Measurements from ENCODE around the gene AP5B1.
A peak's percentile ranks its signal among the peaks of the same experiment; 100 is the strongest.

AP5B1 gene

DNA sequence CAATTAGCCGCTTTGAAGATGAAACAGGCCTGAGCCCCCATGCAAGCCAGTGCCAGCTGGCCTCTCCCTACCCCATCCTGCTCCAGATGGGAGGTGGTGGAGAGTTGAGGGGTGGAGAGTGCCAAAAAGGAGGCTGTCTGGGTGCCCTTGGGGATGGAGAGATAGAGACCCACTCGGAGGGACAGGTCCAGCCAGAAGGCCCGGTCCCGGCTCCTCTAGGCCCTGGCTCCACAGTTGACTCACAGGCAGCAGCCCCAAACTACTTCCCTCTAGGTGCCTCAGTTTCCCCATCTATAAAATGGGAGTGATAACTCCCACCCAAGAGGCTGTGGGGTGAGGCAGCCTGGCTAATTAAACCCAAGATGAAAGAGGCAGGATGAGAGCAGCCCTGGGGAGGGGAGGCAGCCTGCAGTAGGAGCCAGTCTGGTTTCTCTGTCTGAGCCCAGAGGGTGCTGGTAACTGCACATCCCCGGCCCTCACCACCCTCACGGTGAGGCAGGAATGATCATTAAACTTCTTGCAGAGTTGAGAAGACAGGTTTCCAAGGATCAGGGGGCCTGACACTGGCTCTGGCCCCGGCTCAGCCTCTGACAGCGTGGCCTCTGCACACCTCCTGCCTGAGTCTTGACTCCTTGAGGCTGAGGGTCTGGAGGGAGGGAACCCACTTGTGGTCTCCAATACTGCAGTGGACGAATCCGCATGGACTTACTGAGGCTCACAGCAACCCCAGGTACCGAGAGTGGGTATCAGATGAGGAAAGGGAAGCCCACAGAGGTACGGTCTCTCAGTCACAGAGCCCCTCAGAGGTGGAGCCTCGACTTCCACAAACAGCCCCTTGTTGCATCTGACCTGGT is 1.4 kb upstream of the AP5B1 start:
- DNase-seq (ENCODE audit: low read depth, low spot score) = no peak
- H3K9me3 ChIP-seq (ENCODE audit: control insufficient read depth, insufficient read depth, low read length) = no peaks in the 10 kb centered on the region
- peaks cover 13% of the 10 kb centered on the region; the same call in 1 of the 2 replicates for H3K27me3 ChIP-seq (ENCODE audit: control insufficient read depth, insufficient read depth, low read length)
- no peak overlapping the region for H3K4me3 ChIP-seq (ENCODE audit: low read length)
- no peak overlapping the region for H3K27ac ChIP-seq (ENCODE audit: low read length)
- H3K4me1 ChIP-seq (ENCODE audit: control insufficient read depth, insufficient read depth, low read length) = peaks cover 8% of the 10 kb centered on the region
- peaks cover 7% of the 10 kb centered on the region; the same call in 1 of the 2 replicates for H3K36me3 ChIP-seq (ENCODE audit: control insufficient read depth, insufficient read depth, low read length)
- WGBS (ENCODE audit: insufficient coverage, insufficient read length) = no CpG with 5 or more reads among the region's 13 CpGs

DNA sequence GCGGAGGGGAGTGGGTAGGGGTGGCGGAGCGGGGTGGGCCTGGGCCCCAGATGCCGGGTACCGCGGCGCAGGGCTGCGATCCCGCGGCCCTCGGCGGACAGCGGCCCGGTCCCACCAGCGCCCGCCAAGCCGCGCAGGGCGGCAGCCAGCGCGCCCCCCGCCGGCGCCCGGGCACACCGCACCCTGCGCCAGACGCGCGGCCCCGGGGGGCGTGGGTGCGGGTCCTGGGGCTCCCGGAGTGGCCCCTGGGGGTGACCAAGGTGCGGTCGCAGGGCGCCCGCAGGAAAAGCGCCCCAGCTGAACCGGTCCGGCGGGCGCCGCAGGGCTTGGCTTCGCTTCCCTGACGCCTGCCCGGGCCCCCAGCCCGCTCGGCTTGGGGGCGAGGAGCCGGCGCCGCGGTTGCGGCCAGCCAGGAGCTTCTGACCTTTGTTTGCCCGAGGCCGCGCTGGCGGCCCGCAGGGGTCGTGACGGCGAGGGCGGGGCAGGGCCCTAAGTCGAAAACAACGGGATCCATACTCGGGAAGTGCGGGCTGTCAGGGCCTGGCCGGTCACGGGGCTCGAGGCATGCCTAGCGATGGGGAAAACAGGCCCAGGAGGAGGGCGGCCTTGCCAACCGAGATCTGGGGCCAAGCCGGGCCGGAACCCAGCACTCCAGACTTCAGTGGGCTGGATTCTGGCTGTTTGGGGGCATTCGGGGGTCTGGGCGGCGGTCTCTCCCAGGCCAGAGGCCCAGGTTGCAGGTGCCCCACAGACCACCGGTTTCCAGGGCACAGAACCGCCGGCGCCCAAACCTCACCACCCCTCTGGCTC is 581 bp upstream of the AP5B1 start:
- no CpG with 5 or more reads among the region's 83 CpGs for WGBS (ENCODE audit: insufficient coverage, insufficient read length)
- no peak overlapping the region for H3K27ac ChIP-seq (ENCODE audit: low read length)
- H3K36me3 ChIP-seq (ENCODE audit: control insufficient read depth, insufficient read depth, low read length) = peaks cover 7% of the 10 kb centered on the region; the same call in 1 of the 2 replicates
- no peak for DNase-seq (ENCODE audit: low read depth, low spot score)
- H3K9me3 ChIP-seq (ENCODE audit: control insufficient read depth, insufficient read depth, low read length) = no peaks in the 10 kb centered on the region
- peaks cover 8% of the 10 kb centered on the region for H3K4me1 ChIP-seq (ENCODE audit: control insufficient read depth, insufficient read depth, low read length)
- peak overlapping the region; percentile 66; the same call in 1 of the 2 replicates for H3K4me3 ChIP-seq (ENCODE audit: low read length)
- H3K27me3 ChIP-seq (ENCODE audit: control insufficient read depth, insufficient read depth, low read length) = peaks cover 10% of the 10 kb centered on the region; the same call in 1 of the 2 replicates

DNA sequence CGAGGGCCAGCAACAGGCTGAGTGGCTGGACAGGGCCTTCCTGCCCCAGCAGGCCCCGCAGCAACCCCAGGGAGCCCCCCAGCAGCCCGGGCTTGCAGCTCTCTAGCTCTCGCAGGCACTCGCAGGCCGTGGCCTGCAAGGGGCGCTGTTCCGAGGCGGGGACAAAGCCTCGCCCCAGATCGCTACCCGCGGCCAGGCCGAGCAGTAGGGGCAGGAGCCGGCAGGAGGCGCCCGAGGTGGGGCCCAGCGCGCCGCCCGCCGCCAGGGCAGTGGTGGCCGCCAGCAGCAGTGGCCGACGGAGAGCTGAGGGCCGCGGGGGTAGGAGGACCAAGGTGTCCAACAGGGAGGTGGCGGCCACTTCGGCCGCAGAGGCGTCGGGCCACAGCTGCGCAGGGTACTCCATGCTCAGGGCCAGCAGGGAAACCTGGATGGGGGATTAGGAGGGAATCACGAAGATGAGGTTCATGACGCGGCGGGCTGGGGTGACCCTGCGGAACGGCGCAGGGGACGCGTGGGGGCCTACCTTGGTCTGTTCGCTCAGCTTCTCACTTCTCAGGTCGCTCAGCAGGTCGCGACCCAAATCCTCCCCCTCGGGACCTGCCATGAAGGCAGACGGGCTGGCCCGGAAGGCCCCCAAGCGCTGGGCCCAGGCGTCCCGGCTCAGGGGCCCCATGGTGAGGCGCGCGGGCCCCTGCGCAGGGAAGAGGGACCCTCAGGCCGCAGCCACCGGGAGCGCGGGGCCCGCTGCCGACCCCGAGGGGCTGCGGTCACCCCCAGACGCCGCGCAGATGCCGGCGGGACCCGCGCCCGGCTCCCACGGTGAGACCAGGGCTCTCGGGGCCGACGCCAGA is 632 bp downstream of the AP5B1 start:
- Histone ChIP-seq H3K27ac (ENCODE audit: low read length) (no peak overlapping the region), H3K36me3 (ENCODE audit: control insufficient read depth, insufficient read depth, low read length) (peaks cover 7% of the 10 kb centered on the region; the same call in 1 of the 2 replicates), H3K9me3 (ENCODE audit: control insufficient read depth, insufficient read depth, low read length) (no peaks in the 10 kb centered on the region), H3K4me1 (ENCODE audit: control insufficient read depth, insufficient read depth, low read length) (peaks cover 6% of the 10 kb centered on the region; the same call in 1 of the 2 replicates), H3K4me3 (ENCODE audit: low read length) (peak overlapping the region; percentile 66), H3K27me3 (ENCODE audit: control insufficient read depth, insufficient read depth, low read length) (no peaks in the 10 kb centered on the region; the same call in 1 of the 2 replicates)
- WGBS (ENCODE audit: insufficient coverage, insufficient read length) = no CpG with 5 or more reads among the region's 76 CpGs
- no peak for DNase-seq (ENCODE audit: low read depth, low spot score)

DNA sequence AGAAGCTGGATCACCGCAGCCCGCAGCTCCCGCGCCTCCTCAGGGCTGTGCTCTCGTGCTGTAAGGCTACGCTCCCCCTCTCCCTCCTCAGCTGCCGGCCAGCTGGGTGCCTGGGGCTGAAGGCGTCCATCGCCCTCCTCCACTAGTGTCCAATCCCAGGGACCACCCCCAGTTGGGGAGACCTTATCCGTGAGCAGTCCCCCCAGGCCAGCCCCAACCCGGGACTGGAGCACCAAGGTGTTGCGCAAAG is 1.2 kb downstream of the AP5B1 start:
- DNase-seq (ENCODE audit: low read depth, low spot score) = no peak
- Histone ChIP-seq H3K36me3 (ENCODE audit: control insufficient read depth, insufficient read depth, low read length) (peaks cover 7% of the 10 kb centered on the region; the same call in 1 of the 2 replicates), H3K9me3 (ENCODE audit: control insufficient read depth, insufficient read depth, low read length) (no peaks in the 10 kb centered on the region), H3K27ac (ENCODE audit: low read length) (no peak overlapping the region), H3K4me1 (ENCODE audit: control insufficient read depth, insufficient read depth, low read length) (peaks cover 6% of the 10 kb centered on the region; the same call in 1 of the 2 replicates), H3K27me3 (ENCODE audit: control insufficient read depth, insufficient read depth, low read length) (no peaks in the 10 kb centered on the region; the same call in 1 of the 2 replicates), H3K4me3 (ENCODE audit: low read length) (no peak overlapping the region; the same call in 1 of the 2 replicates)
- no CpG with 5 or more reads among the region's 12 CpGs for WGBS (ENCODE audit: insufficient coverage, insufficient read length)

DNA sequence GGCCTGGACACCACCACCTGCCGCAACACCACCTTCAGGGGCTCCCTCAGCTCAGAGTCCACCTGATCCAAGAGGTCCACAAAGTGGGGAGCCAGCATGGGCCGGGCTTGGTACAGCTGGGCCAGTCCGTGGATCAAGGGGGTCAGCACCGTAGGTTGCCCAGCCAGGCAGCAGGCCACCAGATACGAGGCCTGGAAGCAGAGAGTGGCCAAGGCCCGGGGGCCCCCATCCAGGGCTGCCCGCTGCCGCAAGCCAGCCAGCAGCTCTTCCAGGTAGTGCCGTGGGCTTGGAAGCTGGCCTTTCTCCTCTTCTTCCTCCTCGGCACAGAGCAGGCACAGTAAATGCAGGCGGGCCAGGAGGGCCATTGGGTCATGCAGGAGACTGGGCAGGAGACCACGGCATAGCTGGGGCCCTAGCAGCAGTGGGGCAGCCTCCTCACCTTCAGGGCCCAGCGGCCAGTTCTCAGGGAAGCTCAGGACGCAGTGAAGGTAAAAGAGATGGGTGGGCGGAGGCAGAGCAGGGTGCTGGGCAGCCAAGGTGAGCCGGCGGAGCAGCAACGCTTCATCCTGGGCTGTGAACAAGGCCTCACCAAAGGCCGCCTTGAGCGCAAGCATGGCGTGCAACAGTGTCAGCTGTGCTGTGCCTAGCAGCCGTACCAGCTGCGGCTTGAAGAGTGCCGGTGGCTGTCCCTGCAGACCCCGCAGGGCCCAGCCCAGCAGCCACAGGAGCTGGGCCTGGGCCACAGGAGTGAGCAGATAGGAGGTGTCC is 1.7 kb downstream of the AP5B1 start:
- H3K36me3 ChIP-seq (ENCODE audit: control insufficient read depth, insufficient read depth, low read length) = peaks cover 7% of the 10 kb centered on the region; the same call in 1 of the 2 replicates
- DNase-seq (ENCODE audit: low read depth, low spot score) = no peak
- no CpG with 5 or more reads among the region's 25 CpGs for WGBS (ENCODE audit: insufficient coverage, insufficient read length)
- no peak overlapping the region for H3K27ac ChIP-seq (ENCODE audit: low read length)
- H3K4me3 ChIP-seq (ENCODE audit: low read length) = no peak overlapping the region
- H3K27me3 ChIP-seq (ENCODE audit: control insufficient read depth, insufficient read depth, low read length) = no peaks in the 10 kb centered on the region; the same call in 1 of the 2 replicates
- H3K9me3 ChIP-seq (ENCODE audit: control insufficient read depth, insufficient read depth, low read length) = no peaks in the 10 kb centered on the region
- peaks cover 3% of the 10 kb centered on the region; the same call in 1 of the 2 replicates for H3K4me1 ChIP-seq (ENCODE audit: control insufficient read depth, insufficient read depth, low read length)

DNA sequence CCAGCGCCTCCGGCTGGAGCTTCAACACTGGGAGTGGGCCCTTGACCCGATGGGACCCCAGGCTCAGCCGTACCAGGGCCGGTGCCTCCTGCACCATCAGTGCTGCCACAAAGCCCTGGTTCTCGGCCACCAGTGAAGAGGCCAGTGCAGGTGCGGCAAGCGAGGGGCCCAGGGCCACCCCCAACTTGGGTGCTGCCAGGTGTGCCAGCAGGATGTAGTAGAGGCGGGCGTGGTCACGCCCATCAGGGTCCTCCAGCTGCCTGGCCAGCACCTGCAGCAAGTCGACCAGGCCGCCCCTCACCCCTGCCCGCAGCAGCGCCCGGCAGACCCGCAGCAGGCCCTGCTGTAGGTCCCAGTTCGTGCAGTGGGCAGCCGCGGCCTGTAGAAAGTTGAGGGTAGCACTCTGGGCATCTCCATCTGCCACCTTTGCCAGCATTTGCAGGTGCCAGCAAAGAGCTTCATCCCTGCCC is 2.3 kb downstream of the AP5B1 start:
- no peak for DNase-seq (ENCODE audit: low read depth, low spot score)
- Histone ChIP-seq H3K4me3 (ENCODE audit: low read length) (no peak overlapping the region), H3K9me3 (ENCODE audit: control insufficient read depth, insufficient read depth, low read length) (no peaks in the 10 kb centered on the region), H3K27me3 (ENCODE audit: control insufficient read depth, insufficient read depth, low read length) (no peaks in the 10 kb centered on the region; the same call in 1 of the 2 replicates), H3K4me1 (ENCODE audit: control insufficient read depth, insufficient read depth, low read length) (peaks cover 5% of the 10 kb centered on the region; the same call in 1 of the 2 replicates), H3K27ac (ENCODE audit: low read length) (no peak overlapping the region), H3K36me3 (ENCODE audit: control insufficient read depth, insufficient read depth, low read length) (peaks cover 7% of the 10 kb centered on the region; the same call in 1 of the 2 replicates)
- no CpG with 5 or more reads among the region's 20 CpGs for WGBS (ENCODE audit: insufficient coverage, insufficient read length)

DNA sequence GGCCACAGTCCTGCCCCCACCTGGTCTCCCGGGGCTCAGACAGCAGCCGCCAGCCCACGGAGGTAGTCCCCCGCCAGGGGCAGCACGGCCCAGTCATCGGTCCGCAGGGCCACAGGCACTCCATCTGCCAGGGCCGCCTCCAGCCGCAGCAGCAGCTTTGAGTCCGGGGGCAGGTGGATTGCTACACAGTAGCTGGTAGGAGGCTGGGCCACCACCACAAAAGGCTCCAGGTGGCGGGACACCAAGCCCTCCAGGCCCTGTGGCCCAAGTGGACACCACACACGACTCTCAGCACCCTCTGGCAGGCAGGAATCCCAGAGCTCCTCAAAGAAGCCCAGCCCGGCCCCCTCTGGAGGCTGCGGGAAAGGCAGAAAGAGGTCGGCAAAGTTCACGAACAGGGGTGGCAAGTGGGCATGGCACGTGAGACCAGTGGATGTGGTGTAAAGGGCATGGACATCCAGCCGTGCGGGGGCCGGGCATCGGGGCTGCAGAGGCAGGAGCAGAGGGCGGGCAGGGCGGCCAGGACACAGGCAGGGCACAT is 2.9 kb downstream of the AP5B1 start:
- H3K4me1 ChIP-seq (ENCODE audit: control insufficient read depth, insufficient read depth, low read length) = peaks cover 5% of the 10 kb centered on the region; the same call in 1 of the 2 replicates
- DNase-seq (ENCODE audit: low read depth, low spot score) = no peak
- WGBS (ENCODE audit: insufficient coverage, insufficient read length) = no CpG with 5 or more reads among the region's 23 CpGs
- no peak overlapping the region for H3K4me3 ChIP-seq (ENCODE audit: low read length)
- H3K9me3 ChIP-seq (ENCODE audit: control insufficient read depth, insufficient read depth, low read length) = no peaks in the 10 kb centered on the region
- H3K27ac ChIP-seq (ENCODE audit: low read length) = no peak overlapping the region
- peaks cover 7% of the 10 kb centered on the region; the same call in 1 of the 2 replicates for H3K36me3 ChIP-seq (ENCODE audit: control insufficient read depth, insufficient read depth, low read length)
- no peaks in the 10 kb centered on the region; the same call in 1 of the 2 replicates for H3K27me3 ChIP-seq (ENCODE audit: control insufficient read depth, insufficient read depth, low read length)

DNA sequence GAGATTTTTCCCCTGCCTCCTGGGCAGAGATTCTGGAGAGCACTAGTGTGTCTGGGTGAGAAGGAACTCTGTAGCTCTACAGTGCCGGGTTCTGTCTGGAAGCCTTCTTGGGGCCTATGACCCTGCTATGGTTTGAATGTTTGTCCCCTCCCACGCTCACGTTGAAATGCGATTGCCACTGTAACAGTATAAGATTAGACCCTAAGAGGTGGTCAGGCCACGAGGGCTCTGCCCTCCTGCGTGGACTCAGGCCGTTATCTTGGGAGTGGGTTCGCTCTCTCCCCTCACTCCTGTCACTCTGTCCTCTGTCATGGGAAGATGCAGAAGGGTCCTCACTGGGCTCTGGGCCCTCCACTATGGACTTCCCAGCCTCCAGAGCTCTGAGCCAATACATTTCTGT is 3.5 kb downstream of the AP5B1 start:
- WGBS (ENCODE audit: insufficient coverage, insufficient read length) = no CpG with 5 or more reads among the region's 8 CpGs
- no peaks in the 10 kb centered on the region; the same call in 1 of the 2 replicates for H3K27me3 ChIP-seq (ENCODE audit: control insufficient read depth, insufficient read depth, low read length)
- peaks cover 7% of the 10 kb centered on the region; the same call in 1 of the 2 replicates for H3K36me3 ChIP-seq (ENCODE audit: control insufficient read depth, insufficient read depth, low read length)
- peaks cover 5% of the 10 kb centered on the region; the same call in 1 of the 2 replicates for H3K4me1 ChIP-seq (ENCODE audit: control insufficient read depth, insufficient read depth, low read length)
- no peak for DNase-seq (ENCODE audit: low read depth, low spot score)
- no peak overlapping the region for H3K4me3 ChIP-seq (ENCODE audit: low read length)
- no peak overlapping the region for H3K27ac ChIP-seq (ENCODE audit: low read length)
- no peaks in the 10 kb centered on the region for H3K9me3 ChIP-seq (ENCODE audit: control insufficient read depth, insufficient read depth, low read length)

DNA sequence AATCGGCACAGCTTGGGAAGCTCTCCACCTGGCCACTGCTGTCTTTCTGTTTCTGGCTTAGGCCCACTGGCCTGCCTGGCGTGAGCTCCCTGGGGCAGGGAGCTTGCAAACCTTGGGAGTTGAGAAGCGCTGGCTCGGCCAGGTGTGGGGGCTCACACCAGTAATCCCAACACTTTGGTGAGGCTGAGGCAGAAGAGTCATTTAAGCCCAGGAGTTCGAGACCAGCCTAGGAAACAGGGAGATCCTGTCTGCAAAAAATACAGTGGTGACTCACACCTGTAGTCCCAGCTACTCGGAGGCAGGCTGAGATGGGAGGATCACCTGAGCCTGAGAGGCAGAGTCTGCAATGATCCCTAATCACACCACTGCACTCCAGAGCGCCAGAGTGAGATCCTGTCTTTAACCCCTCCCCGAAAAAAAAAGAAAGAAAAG is 4.0 kb downstream of the AP5B1 start:
- Histone ChIP-seq H3K4me3 (ENCODE audit: low read length) (no peak overlapping the region), H3K4me1 (ENCODE audit: control insufficient read depth, insufficient read depth, low read length) (peaks cover 4% of the 10 kb centered on the region; the same call in 1 of the 2 replicates), H3K36me3 (ENCODE audit: control insufficient read depth, insufficient read depth, low read length) (peaks cover 7% of the 10 kb centered on the region; the same call in 1 of the 2 replicates), H3K9me3 (ENCODE audit: control insufficient read depth, insufficient read depth, low read length) (no peaks in the 10 kb centered on the region), H3K27me3 (ENCODE audit: control insufficient read depth, insufficient read depth, low read length) (no peaks in the 10 kb centered on the region), H3K27ac (ENCODE audit: low read length) (no peak overlapping the region)
- DNase-seq (ENCODE audit: low read depth, low spot score) = no peak
- no CpG with 5 or more reads among the region's 8 CpGs for WGBS (ENCODE audit: insufficient coverage, insufficient read length)

Data from iPS DF 6.9 (cell line).